ENCODE measurements around the gene ADGRG2. TPM values are rescaled to one million over a fixed set of nuclear protein-coding genes. Genes with fewer than 3 reads are reported as not detected.

ADGRG2 gene
- total RNA-seq, 4 donors from 2014 or later, result 0.11 to 0.16 TPM; not detected in 2

DNA sequence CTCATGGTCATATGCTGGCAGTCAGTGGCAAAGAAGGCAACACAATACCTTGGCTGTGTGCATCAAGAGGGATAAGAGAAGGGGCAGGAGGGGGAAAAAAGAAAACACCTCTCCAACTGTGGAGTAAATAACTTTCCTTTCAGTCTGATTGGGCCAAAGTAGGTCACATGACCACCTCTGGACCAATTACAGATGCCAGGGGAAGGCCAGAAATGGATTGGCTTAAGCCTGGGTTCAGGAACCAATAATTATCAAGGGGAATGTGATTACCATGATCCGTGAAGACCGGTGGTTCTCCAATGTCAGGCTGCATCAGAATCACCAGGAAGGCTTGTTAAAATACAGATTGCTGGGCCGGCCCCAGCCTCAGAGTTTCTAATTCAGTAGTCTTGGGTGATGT, 7.4 kb upstream of the ADGRG2 start:
- intact Hi-C loops (cut with DNase I; ENCODE audit: low total_unique reads), result no loop called here
- in situ Hi-C loops (cut with MboI; ENCODE audit: low sequenced_read_pairs in 4 of 4), result no loop called here
- no peak for ATAC-seq

DNA sequence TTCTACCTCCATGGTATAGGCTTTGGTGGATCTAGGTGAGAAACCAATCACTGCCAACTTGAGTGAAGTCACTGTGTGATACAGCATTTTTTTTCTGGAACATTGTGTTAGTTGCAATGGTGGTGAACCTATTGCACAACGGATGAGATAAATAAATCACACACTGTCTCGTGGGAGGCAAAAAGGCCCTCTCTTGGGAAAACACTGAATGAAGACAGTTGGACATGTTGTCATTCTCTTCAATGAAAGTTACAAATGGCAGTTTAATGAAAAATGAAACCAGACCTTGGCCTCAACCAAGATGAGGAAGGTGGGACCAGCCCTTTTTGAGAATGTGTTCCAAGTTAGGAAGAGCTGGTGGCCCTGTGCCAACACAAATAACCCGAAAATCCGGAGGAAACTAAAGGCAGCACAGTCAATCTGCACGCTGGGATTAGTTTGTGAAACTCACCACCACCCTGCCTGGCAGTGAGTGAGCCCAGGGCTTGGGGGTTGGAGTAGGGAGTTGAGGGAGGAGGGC, 5.4 kb upstream of the ADGRG2 start:
- TF ChIP-seq, protein P1, sequence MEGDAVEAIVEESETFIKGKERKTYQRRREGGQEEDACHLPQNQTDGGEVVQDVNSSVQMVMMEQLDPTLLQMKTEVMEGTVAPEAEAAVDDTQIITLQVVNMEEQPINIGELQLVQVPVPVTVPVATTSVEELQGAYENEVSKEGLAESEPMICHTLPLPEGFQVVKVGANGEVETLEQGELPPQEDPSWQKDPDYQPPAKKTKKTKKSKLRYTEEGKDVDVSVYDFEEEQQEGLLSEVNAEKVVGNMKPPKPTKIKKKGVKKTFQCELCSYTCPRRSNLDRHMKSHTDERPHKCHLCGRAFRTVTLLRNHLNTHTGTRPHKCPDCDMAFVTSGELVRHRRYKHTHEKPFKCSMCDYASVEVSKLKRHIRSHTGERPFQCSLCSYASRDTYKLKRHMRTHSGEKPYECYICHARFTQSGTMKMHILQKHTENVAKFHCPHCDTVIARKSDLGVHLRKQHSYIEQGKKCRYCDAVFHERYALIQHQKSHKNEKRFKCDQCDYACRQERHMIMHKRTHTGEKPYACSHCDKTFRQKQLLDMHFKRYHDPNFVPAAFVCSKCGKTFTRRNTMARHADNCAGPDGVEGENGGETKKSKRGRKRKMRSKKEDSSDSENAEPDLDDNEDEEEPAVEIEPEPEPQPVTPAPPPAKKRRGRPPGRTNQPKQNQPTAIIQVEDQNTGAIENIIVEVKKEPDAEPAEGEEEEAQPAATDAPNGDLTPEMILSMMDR (IDR thresholded peaks at IDR 0.05 in 4 of 5, conservative IDR thresholded peaks at IDR 0.05 in 1 of 5), result no peak
- no peak for TF ChIP-seq POLR2A (IDR thresholded peaks at IDR 0.05)
- ATAC-seq, result no peak
- Histone ChIP-seq H3K27me3 (peaks cover 0 to 7% (median 0%) of the 10 kb centered on the region in 3 donors), H3K27ac (no peak overlapping the region), H3K9me3 (no peaks in the 10 kb centered on the region), H3K36me3 (no peaks in the 10 kb centered on the region), H3K4me1 (no peaks in the 10 kb centered on the region), H3K4me3 (no peak overlapping the region)
- in situ Hi-C loops (cut with MboI; ENCODE audit: low sequenced_read_pairs in 4 of 4) (no loop called here), intact Hi-C loops (cut with DNase I; ENCODE audit: low total_unique reads) (no loop called here)
- DNase-seq, result no peak

More for the DNA sequence above, 7.4 kb upstream of the ADGRG2 start:
- Histone ChIP-seq H3K4me1 (no peaks in the 10 kb centered on the region), H3K36me3 (no peaks in the 10 kb centered on the region), H3K27me3 (no peaks in the 10 kb centered on the region), H3K9me3 (no peaks in the 10 kb centered on the region), H3K27ac (no peak overlapping the region), H3K4me3 (no peak overlapping the region)
- no peak for DNase-seq
- TF ChIP-seq, protein P1 (IDR thresholded peaks at IDR 0.05 in 4 of 5, conservative IDR thresholded peaks at IDR 0.05 in 1 of 5), result no peak
- TF ChIP-seq POLR2A (IDR thresholded peaks at IDR 0.05), result no peak

DNA sequence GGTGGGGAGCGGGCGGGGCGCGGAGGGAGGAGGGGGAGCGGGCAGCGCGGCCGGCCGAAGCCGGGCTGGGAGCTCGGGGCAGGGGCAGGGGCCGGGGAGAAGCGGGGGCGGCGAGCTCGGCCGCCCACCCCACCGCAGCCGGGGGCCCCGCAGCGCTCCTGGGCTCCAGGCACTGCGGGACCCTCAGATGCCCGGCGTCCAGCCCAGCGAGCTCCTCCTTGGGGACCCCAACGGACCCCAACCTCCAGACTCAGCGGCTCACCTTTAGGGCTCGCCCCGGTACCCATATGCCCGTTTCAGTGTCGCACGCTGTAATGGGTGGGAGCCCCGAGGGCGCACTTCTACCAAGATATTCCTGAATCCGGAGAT, 357 bp upstream of the ADGRG2 start:
- Histone ChIP-seq H3K9me3 (no peaks in the 10 kb centered on the region), H3K4me1 (no peaks in the 10 kb centered on the region), H3K27me3 (peaks cover 3 to 22% (median 11%) of the 10 kb centered on the region in 3 donors), H3K4me3 (no peak overlapping the region), H3K36me3 (no peaks in the 10 kb centered on the region), H3K27ac (no peak overlapping the region)
- ATAC-seq (no peak), DNase-seq (no peak)
- in situ Hi-C loops (cut with MboI; ENCODE audit: low sequenced_read_pairs in 4 of 4) (no loop called here), intact Hi-C loops (cut with DNase I; ENCODE audit: low total_unique reads) (no loop called here)
- TF ChIP-seq, protein P1 (IDR thresholded peaks at IDR 0.05 in 4 of 5, conservative IDR thresholded peaks at IDR 0.05 in 1 of 5), result no peak
- TF ChIP-seq POLR2A (IDR thresholded peaks at IDR 0.05), result no peak

DNA sequence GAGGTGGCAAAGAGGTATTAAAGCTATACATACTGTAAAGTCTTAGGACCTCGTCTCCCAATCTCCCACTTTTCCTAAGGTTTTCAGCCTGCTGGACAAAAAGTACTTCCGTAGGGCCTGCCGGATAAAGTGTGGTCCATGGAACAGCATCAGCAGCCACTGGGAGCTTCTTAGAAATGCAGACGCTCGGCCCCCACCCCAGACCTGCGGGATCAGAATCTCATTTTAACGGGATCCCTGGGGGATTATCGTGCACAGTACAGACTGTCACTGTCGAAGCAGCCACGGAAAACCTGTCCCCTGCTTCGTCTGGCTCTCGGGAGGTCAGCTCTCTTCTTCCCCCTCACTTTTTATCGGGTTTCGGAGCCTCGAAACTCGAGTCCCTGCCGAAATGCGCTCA, 802 bp downstream of the ADGRG2 start:
- intact Hi-C loops (cut with DNase I; ENCODE audit: low total_unique reads), result no loop called here
- H3K9me3 ChIP-seq, result no peaks in the 10 kb centered on the region
- H3K27me3 ChIP-seq, result peaks cover 3 to 22% (median 11%) of the 10 kb centered on the region in 3 donors
- H3K36me3 ChIP-seq, result no peaks in the 10 kb centered on the region
- peak overlapping the region in 2 of 4 donors; percentile 33 to 43 for H3K4me3 ChIP-seq
- ATAC-seq (no peak), DNase-seq (no peak)
- in situ Hi-C loops (cut with MboI; ENCODE audit: low sequenced_read_pairs in 4 of 4), result no loop called here
- H3K4me1 ChIP-seq, result no peaks in the 10 kb centered on the region
- no peak for TF ChIP-seq POLR2A (IDR thresholded peaks at IDR 0.05)
- TF ChIP-seq, protein P1 (IDR thresholded peaks at IDR 0.05 in 4 of 5, conservative IDR thresholded peaks at IDR 0.05 in 1 of 5), result no peak
- no peak overlapping the region for H3K27ac ChIP-seq

DNA sequence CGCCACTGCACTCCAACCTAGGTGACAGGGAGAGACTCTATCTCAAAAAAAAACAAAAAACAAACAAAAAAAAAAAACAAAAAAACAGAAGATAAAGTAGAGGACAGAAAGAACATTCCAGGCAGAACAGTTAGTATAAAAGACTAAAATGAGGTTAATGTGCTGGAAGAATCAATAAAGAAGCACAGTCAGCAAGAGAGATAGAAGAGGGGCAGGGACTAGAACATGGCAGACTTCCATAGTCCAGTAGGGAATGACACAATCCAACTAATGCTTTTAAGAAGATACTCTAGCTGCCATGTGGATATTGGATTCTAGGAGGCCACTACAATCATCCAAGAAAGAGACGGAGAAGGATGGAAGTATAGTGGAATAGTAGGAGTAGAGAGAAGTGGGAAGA, 11.6 kb downstream of the ADGRG2 start:
- no peaks in the 10 kb centered on the region for H3K27me3 ChIP-seq
- H3K27ac ChIP-seq, result no peak overlapping the region
- in situ Hi-C loops (cut with MboI; ENCODE audit: low sequenced_read_pairs in 4 of 4) (no loop called here), intact Hi-C loops (cut with DNase I; ENCODE audit: low total_unique reads) (no loop called here)
- no peak for TF ChIP-seq POLR2A (IDR thresholded peaks at IDR 0.05)
- TF ChIP-seq, protein P1 (IDR thresholded peaks at IDR 0.05 in 4 of 5, conservative IDR thresholded peaks at IDR 0.05 in 1 of 5), result no peak
- no peaks in the 10 kb centered on the region for H3K36me3 ChIP-seq
- H3K9me3 ChIP-seq, result no peaks in the 10 kb centered on the region
- no peak overlapping the region for H3K4me3 ChIP-seq
- DNase-seq, result no peak
- H3K4me1 ChIP-seq, result no peaks in the 10 kb centered on the region
- no peak for ATAC-seq
